Measurements from ENCODE around the gene RSPO4. TPM values are rescaled to one million over a fixed set of nuclear protein-coding genes. Genes with fewer than 3 reads are reported as not detected.
"Not testable (repeated sequence)": the region's sequence is repeated elsewhere in the genome, so short reads cannot be mapped to it uniquely, and the experiment has no call there.

RSPO4 gene
- total RNA-seq, 4 donors from 2014 or later, result 0.27 to 4.8 (median 0.65) TPM

DNA sequence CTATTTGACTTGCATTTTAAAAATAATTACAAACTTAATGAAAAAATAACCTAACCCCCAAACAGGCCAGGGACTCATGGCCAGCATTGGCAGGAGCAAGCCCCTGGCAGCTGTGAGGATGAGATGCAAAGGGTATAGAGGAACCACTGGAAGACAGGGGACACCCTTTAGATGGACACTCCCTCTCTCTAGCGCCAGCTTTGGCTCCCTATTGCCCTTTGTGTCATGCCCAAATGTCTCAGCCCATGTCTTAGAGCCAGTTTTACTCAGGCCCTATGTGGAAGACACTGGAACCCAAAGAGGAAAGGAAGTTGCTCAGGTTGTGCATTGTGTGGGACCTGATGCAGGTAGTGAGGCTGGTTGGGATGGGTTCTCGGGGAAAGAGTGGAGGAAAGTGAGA lies 34.9 kb upstream of the RSPO4 start:
- Histone ChIP-seq H3K36me3 (no peaks in the 10 kb centered on the region), H3K27me3 (no peaks in the 10 kb centered on the region), H3K27ac (no peak overlapping the region), H3K9me3 (no peaks in the 10 kb centered on the region), H3K4me3 (replicated peaks in 1 of 3) (no peak overlapping the region), H3K4me1 (no peaks in the 10 kb centered on the region)
- DNase-seq, result no peak
- intact Hi-C loops (cut with DNase I), result no loop called here
- TF ChIP-seq, protein P1, sequence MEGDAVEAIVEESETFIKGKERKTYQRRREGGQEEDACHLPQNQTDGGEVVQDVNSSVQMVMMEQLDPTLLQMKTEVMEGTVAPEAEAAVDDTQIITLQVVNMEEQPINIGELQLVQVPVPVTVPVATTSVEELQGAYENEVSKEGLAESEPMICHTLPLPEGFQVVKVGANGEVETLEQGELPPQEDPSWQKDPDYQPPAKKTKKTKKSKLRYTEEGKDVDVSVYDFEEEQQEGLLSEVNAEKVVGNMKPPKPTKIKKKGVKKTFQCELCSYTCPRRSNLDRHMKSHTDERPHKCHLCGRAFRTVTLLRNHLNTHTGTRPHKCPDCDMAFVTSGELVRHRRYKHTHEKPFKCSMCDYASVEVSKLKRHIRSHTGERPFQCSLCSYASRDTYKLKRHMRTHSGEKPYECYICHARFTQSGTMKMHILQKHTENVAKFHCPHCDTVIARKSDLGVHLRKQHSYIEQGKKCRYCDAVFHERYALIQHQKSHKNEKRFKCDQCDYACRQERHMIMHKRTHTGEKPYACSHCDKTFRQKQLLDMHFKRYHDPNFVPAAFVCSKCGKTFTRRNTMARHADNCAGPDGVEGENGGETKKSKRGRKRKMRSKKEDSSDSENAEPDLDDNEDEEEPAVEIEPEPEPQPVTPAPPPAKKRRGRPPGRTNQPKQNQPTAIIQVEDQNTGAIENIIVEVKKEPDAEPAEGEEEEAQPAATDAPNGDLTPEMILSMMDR (IDR thresholded peaks at IDR 0.05), result no peak
- TF ChIP-seq POLR2A (IDR thresholded peaks at IDR 0.05), result no peak
- 43 to 96% methylated on average over 2 of the region's 2 CpGs for WGBS, 2 donors

DNA sequence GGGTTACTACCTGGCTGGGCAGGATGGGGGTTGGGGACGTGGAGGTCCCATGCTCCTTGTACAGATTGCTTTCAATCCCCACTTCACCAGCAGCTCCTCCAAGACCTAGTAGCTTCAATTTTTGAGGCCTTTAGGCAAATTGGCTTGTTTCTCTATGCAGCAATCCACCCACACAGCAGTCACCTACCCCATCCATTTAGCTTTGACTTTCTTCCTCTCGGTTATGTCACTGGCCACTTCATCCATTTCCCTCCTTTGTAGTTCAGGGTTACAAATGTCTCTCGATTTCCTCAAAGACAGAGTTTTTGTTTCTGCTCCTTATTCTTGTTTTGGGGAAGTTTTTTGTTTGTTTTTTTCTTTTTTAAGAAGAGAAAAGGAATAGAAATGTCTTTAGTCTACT lies 33.4 kb upstream of the RSPO4 start:
- no peak overlapping the region for H3K27ac ChIP-seq
- H3K4me3 ChIP-seq (replicated peaks in 1 of 3), result no peak overlapping the region
- no peaks in the 10 kb centered on the region for H3K9me3 ChIP-seq
- H3K27me3 ChIP-seq, result no peaks in the 10 kb centered on the region
- no peaks in the 10 kb centered on the region for H3K4me1 ChIP-seq
- intact Hi-C loops (cut with DNase I), result no loop called here
- TF ChIP-seq, protein P1 (IDR thresholded peaks at IDR 0.05), result no peak
- TF ChIP-seq POLR2A (IDR thresholded peaks at IDR 0.05), result no peak
- WGBS, 2 donors, result 50 to 73% methylated on average over 3 of the region's 3 CpGs
- DNase-seq, result no peak
- H3K36me3 ChIP-seq, result no peaks in the 10 kb centered on the region

DNA sequence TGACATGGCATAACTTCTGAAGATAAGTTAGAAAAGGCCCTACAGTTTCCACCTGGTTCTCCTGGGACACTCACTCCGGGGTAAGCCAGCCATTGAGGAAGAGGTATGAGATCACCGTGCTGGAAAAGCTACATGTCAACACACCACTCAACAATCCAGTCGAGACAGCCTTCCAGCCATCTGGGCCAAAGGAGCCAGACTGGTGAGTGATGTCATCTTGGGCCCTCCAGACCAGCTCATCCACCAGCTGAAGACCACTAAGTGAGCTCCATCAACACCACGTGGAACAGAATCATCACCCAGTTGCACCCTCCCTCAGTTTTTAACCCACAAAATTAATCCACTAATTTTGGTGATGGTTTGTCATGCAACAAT lies 32.3 kb upstream of the RSPO4 start:
- WGBS, 2 donors, result 63% methylated on average over 4 of the region's 4 CpGs
- Histone ChIP-seq H3K36me3 (no peaks in the 10 kb centered on the region), H3K27ac (no peak overlapping the region), H3K27me3 (no peaks in the 10 kb centered on the region), H3K4me1 (no peaks in the 10 kb centered on the region), H3K9me3 (no peaks in the 10 kb centered on the region), H3K4me3 (replicated peaks in 1 of 3) (no peak overlapping the region)
- intact Hi-C loops (cut with DNase I), result no loop called here
- no peak for DNase-seq
- TF ChIP-seq, protein P1 (IDR thresholded peaks at IDR 0.05), result no peak
- no peak for TF ChIP-seq POLR2A (IDR thresholded peaks at IDR 0.05)

DNA sequence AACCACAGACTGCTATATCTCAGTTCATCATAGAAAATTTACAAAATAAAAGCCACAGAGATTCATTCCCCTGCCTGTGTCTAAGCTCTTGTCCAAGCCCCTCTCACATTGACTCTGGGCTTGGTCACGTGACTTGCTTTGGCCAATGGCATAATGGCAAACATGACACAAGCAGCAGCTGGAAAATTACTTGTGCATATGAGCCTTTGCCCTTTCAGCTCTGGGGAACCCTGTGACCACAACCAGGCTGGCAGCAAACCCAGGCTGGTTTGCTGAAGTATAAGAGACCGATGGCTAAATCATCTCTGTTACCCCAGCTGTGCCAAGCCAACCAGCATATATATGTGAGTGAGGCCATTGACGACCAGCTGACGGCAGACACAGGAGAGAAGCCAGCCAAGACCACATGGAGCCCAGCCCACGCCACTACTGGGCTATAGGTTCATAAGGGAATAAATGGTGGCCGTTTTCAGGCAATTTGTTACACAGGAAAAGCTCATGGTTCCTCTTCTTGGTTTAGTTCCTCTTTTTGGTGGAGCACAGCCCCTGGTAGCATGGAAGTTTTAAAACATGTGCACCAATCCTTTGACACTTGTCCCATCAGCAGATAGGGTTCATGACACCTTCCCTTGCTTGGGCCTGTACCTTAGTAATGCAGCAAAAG lies 31.8 kb upstream of the RSPO4 start:
- WGBS, 2 donors, result 68 to 70% methylated on average over 2 to 6 of the region's 6 CpGs
- no peaks in the 10 kb centered on the region for H3K27me3 ChIP-seq
- no peaks in the 10 kb centered on the region for H3K9me3 ChIP-seq
- TF ChIP-seq, protein P1 (IDR thresholded peaks at IDR 0.05), result no peak
- TF ChIP-seq POLR2A (IDR thresholded peaks at IDR 0.05), result no peak
- H3K4me1 ChIP-seq, result no peaks in the 10 kb centered on the region
- no peak for DNase-seq
- H3K36me3 ChIP-seq, result no peaks in the 10 kb centered on the region
- no peak overlapping the region for H3K4me3 ChIP-seq (replicated peaks in 1 of 3)
- no peak overlapping the region for H3K27ac ChIP-seq
- intact Hi-C loops (cut with DNase I), result no loop called here

DNA sequence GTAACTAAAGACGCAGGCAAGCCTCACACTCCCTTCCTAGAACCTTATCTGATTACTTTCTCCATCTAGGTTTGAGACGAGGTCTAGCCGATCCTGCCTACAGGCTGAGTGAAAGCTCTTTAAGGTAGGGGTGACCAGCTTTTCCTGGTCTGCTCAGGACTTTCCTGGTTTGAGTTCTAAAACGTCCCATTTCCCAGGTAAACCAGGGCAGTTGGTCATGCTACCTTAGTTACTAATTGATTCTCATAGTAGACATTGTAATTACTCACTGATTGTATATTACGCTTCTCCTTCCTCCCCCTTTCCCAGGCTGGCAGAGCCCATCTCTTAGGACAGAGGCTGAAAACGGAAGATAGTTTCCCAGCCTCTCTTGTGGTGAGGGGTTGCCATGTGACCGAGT lies 27.9 kb upstream of the RSPO4 start:
- WGBS, 2 donors, result 81 to 84% methylated on average over 7 of the region's 7 CpGs
- Histone ChIP-seq H3K4me1 (no peaks in the 10 kb centered on the region), H3K36me3 (no peaks in the 10 kb centered on the region), H3K4me3 (replicated peaks in 1 of 3) (no peak overlapping the region), H3K27me3 (no peaks in the 10 kb centered on the region), H3K9me3 (no peaks in the 10 kb centered on the region), H3K27ac (no peak overlapping the region)
- intact Hi-C loops (cut with DNase I), result no loop called here
- TF ChIP-seq, protein P1 (IDR thresholded peaks at IDR 0.05), result no peak
- no peak for TF ChIP-seq POLR2A (IDR thresholded peaks at IDR 0.05)
- no peak for DNase-seq

DNA sequence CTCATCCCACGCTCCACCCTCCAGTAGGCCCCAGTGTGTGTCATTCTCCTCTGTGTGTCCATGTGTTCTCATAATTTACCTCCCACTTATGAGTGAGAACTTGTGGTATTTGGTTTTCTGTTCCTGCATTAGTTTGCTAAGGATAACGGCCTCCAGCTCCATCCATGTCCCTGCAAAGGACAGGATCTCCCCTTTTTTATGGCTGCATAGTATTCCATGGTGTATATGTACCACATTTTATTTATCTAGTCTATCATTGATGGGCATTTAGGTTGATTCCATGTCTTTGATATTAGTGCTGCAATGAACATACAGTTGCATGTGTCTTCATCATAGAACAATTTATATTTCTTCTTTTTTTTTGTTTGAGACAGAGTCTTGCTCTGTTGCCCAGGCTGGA lies 24.1 kb upstream of the RSPO4 start:
- not testable (repeated sequence) for DNase-seq
- WGBS, 2 donors, result 85 to 89% methylated on average over 2 of the region's 2 CpGs

More for the DNA sequence above, 24.1 kb upstream of the RSPO4 start:
- H3K27ac ChIP-seq; H3K9me3 ChIP-seq; H3K4me3 ChIP-seq (replicated peaks in 1 of 3); intact Hi-C loops (cut with DNase I); H3K27me3 ChIP-seq; H3K4me1 ChIP-seq; H3K36me3 ChIP-seq: not testable (repeated sequence)
